Gastroesophageal sphincter (tissue), 4 donors: Measurements from ENCODE around the gene KIAA1217. TPM values are rescaled to one million over a fixed set of nuclear protein-coding genes. Genes with fewer than 3 reads are reported as not detected.

Experiments used
- ATAC-seq: fragments of 150-250 bp; one replicate; pipeline ENCODE4 v1.9.1; 2016; ENCODE audit warnings: mild to moderate bottlenecking, moderate library complexity
- H3K27ac ChIP-seq, 4 donors: fragments of 200-600 bp; sonication (generic) in 3 of 4; 1 replicate in 3 of 4; 2 replicates in 1 of 4; pipeline ENCODE4 v1.5.1; 2016 to 2019
- H3K27me3 ChIP-seq: fragments of 200-600 bp; sonication (generic); one replicate; pipeline ENCODE4 v1.5.1; 2019
- H3K36me3 ChIP-seq, 2 donors: fragments of 200-600 bp; sonication (generic); one replicate each; pipeline ENCODE4 v1.5.1; 2019; ENCODE audit warnings: control low read depth in 1 of 2
- H3K4me1 ChIP-seq, 3 donors: fragments of 200-600 bp; sonication (generic); 1 replicate in 2 of 3; 2 replicates in 1 of 3; pipeline ENCODE4 v1.5.1; 2016 to 2019; ENCODE audit warnings: control low read depth in 2 of 3
- H3K4me3 ChIP-seq, 2 donors: fragments of 200-600 bp; sonication (generic); one replicate each; pipeline ENCODE4 v1.5.1; 2019; ENCODE audit warnings: mild to moderate bottlenecking in 1 of 2, moderate library complexity in 1 of 2
- H3K9me3 ChIP-seq, 3 donors: fragments of 200-600 bp; sonication (generic); one replicate each; pipeline ENCODE4 v1.5.1; 2017 to 2019; ENCODE audit warnings: control low read depth in 2 of 3
- CTCF ChIP-seq, 4 experiments: fragments of 200-600 bp in 2 of 4; fragments of 450-650 bp in 2 of 4; sonication (generic) in 1 of 4; IDR thresholded peaks; one replicate each; pipeline ENCODE4 v1.5.1; 2017 to 2019; ENCODE audit warnings: antibody characterized with exemption in 4 of 4, mild to moderate bottlenecking in 2 of 4, moderate library complexity in 2 of 4
- EP300 ChIP-seq: sonication (generic); formaldehyde crosslinking; IDR thresholded peaks from one replicate; pipeline ENCODE4 v1.6.1; 2017; ENCODE audit warnings: antibody characterized with exemption, mild to moderate bottlenecking
- POLR2A ChIP-seq, 2 donors: fragments of 450-650 bp; IDR thresholded peaks; one replicate each; pipeline ENCODE4 v1.6.1; 2017; ENCODE audit warnings: antibody characterized with exemption in 2 of 2, mild to moderate bottlenecking in 2 of 2, moderate library complexity in 1 of 2
- POLR2AphosphoS5 ChIP-seq: sonication (generic); formaldehyde crosslinking; IDR thresholded peaks from one replicate; pipeline ENCODE4 v1.6.1; 2017; ENCODE audit warnings: antibody characterized with exemption
- WGBS, 2 donors: methylation state at CpG; one replicate each; pipeline ENCODE4 v1.1.5; 2018; ENCODE audit warnings: low coverage in 1 of 2; 5-methylcytosine and 5-hydroxymethylcytosine counted together
- total RNA-seq, 4 donors: library from RNA; depleted of rRNA; stranded (reverse); fragments of >200 nt; gene quantifications; one replicate each; pipeline ENCODE4 v1.1.0, GENCODE V29; 2016

Gene KIAA1217
- total RNA-seq, 4 donors from 2014 or later = 9.7 to 15.3 (median 12.7) TPM

DNA sequence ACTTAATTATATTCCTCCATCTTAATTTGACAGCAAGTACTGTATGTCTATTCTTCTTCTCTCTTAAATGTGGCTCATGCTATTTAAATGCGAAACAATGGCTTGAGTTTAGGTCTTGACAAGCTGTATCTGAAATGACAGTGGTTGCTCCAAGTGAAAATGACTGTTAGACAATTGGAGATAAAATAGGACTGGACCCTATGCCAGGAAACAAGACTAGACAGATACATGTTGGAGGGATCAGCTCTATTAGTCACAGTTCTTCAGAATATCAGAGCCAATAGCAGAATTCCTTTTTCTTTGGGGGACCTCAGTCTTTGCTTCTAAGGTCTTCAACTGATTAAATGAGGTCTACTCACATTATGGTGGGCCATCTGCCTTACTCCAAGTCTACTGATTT lies 25.8 kb downstream of the KIAA1217 start:
- Histone ChIP-seq H3K9me3 (no peaks in the 10 kb centered on the region), H3K4me3 (no peak overlapping the region), H3K27me3 (no peaks in the 10 kb centered on the region), H3K4me1 (no peaks in the 10 kb centered on the region), H3K27ac (no peak overlapping the region), H3K36me3 (no peaks in the 10 kb centered on the region)
- WGBS, 2 donors = 100% methylated on average over 1 of the region's 1 CpG
- TF ChIP-seq POLR2AphosphoS5 = no peak
- TF ChIP-seq CTCF (IDR thresholded peaks at IDR 0.05) = no peak
- TF ChIP-seq EP300 = no peak
- TF ChIP-seq POLR2A (IDR thresholded peaks at IDR 0.05) = no peak
- no peak for ATAC-seq

GRCh38 chr10:24235471-24235870 lies 26.5 kb downstream of the KIAA1217 start:
- no peak overlapping the region for H3K4me3 ChIP-seq
- 67 to 95% methylated on average over 7 of the region's 7 CpGs for WGBS, 2 donors
- H3K27me3 ChIP-seq = no peaks in the 10 kb centered on the region
- H3K36me3 ChIP-seq = no peaks in the 10 kb centered on the region
- H3K4me1 ChIP-seq = peaks cover 0 to 3% (median 0%) of the 10 kb centered on the region in 3 donors
- no peak for ATAC-seq
- no peaks in the 10 kb centered on the region for H3K9me3 ChIP-seq
- TF ChIP-seq POLR2A (IDR thresholded peaks at IDR 0.05) = no peak
- TF ChIP-seq EP300 = no peak
- no peak for TF ChIP-seq CTCF (IDR thresholded peaks at IDR 0.05)
- no peak for TF ChIP-seq POLR2AphosphoS5
- no peak overlapping the region for H3K27ac ChIP-seq

DNA sequence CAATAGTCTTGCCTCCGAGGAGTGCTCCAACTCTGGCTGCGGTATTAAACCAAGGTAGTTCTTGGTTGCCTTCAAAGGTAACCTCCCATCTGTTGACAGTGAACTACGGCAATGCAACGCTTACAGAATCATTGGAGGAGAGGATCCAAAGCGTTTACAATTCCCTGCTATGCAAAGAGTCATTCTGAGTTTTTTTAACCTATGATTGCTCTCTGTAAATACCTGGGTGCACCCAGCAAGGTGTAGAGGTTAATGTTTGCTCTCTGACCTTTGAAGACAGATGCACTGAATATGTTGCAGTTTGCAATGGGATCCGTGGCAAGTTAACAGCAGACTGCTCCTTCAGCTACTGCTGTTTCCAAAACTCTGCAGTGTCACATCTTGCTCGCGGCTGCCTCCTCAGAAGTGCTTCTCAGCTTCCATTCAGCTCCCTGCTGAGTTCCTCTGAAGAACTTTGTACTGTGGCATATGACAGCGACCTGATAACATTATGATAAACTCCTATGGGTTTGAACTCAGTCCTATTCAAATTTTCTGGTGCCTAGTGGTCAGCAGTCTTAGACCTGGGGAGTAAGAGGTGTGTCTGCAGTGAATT lies 29.0 kb downstream of the KIAA1217 start:
- peaks cover 0 to 12% (median 0%) of the 10 kb centered on the region in 3 donors for H3K4me1 ChIP-seq
- H3K36me3 ChIP-seq = no peaks in the 10 kb centered on the region
- WGBS, 2 donors = 78 to 79% methylated on average over 7 of the region's 9 CpGs
- H3K4me3 ChIP-seq = peak overlapping the region in 1 of 2 donors; percentile 15
- H3K27me3 ChIP-seq = no peaks in the 10 kb centered on the region
- TF ChIP-seq POLR2A (IDR thresholded peaks at IDR 0.05) (no peak), POLR2AphosphoS5 (no peak), CTCF (IDR thresholded peaks at IDR 0.05) (no peak), EP300 (no peak)
- no peaks in the 10 kb centered on the region for H3K9me3 ChIP-seq
- no peak overlapping the region for H3K27ac ChIP-seq
- no peak for ATAC-seq

DNA sequence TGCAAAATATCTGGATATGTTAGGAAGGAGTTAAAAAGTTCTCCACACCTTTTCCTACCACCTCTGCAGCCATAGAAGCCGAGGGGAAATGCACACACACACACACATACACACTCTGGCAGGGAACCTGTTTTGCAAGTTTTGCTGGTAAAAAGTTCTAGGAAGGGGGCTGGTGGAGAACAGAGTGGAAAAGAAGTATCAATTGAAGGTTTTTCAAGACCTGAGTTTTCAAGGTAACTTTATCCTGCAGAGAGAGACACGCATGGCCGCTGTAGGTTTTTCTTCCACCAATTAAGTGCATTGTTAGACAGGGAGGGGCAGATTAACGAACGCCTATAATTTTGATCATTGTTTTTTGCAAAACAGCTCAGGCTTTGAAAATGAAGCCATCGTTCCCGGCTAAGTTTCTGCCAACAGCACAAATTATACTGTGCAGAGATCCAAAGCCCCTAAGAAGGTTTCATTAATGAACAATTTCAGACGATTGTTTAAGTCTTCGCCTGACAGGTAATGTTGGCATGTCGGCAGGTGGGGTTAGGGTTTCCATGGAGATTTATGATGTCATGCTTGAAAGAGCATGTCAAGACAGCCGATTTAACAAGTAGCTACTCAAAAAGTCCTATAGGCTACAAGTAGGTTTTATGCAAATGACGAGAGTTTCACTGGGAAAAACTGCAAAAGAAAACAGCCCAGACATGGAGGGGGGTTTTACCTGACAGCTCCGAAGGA lies 29.7 kb downstream of the KIAA1217 start:
- H3K27me3 ChIP-seq = no peaks in the 10 kb centered on the region
- 49 to 71% methylated on average over 6 to 12 of the region's 13 CpGs for WGBS, 2 donors
- TF ChIP-seq POLR2A (IDR thresholded peaks at IDR 0.05) (no peak), EP300 (no peak), CTCF (IDR thresholded peaks at IDR 0.05) (no peak), POLR2AphosphoS5 (no peak)
- peak overlapping the region in 1 of 2 donors; percentile 15 for H3K4me3 ChIP-seq
- ATAC-seq = no peak
- no peaks in the 10 kb centered on the region for H3K36me3 ChIP-seq
- H3K9me3 ChIP-seq = no peaks in the 10 kb centered on the region
- H3K4me1 ChIP-seq = peaks cover 0 to 12% (median 0%) of the 10 kb centered on the region in 3 donors
- H3K27ac ChIP-seq = no peak overlapping the region
